ENCODE data around the gene GJA4.

DNA sequence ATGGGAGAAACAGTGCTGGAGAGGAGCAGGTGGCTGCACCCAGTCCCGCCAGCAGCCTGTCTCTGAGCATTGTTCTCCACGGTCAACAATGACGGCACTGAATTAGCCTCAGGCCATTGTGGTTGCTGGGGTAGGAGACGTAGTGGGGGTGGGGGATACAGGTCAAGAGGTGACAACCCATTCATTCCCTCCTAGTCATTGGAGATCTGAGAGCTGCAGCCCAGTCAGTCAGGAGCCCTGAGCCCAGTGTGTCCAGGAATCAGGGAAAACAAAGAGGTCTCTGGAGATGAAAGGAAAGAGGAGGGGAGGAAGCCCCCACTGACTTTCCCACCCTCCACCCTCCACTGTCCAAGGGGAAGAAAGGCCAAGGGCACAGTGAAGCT, 51.4 kb downstream of the GJA4 start:
- no peak for TF ChIP-seq POLR2A (IDR thresholded peaks at IDR 0.05; ENCODE audit: low read depth, low read length)
- TF ChIP-seq, protein P1, sequence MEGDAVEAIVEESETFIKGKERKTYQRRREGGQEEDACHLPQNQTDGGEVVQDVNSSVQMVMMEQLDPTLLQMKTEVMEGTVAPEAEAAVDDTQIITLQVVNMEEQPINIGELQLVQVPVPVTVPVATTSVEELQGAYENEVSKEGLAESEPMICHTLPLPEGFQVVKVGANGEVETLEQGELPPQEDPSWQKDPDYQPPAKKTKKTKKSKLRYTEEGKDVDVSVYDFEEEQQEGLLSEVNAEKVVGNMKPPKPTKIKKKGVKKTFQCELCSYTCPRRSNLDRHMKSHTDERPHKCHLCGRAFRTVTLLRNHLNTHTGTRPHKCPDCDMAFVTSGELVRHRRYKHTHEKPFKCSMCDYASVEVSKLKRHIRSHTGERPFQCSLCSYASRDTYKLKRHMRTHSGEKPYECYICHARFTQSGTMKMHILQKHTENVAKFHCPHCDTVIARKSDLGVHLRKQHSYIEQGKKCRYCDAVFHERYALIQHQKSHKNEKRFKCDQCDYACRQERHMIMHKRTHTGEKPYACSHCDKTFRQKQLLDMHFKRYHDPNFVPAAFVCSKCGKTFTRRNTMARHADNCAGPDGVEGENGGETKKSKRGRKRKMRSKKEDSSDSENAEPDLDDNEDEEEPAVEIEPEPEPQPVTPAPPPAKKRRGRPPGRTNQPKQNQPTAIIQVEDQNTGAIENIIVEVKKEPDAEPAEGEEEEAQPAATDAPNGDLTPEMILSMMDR (IDR thresholded peaks at IDR 0.05; ENCODE audit: extremely low read depth in 1 of 2, insufficient read depth in 1 of 2, low read depth in 1 of 2, low read length in 2 of 2) = no peak
